Measurements from ENCODE around the gene SLBP.

The SLBP gene

GRCh38 chr4:1647432-1647831, 64.7 kb downstream of the SLBP start:
- no peak for DNase-seq

- no peak for DNase-seq
These were observed 65.4 kb downstream of the SLBP start for GRCh38 chr4:1646690-1647089.

- no peak for DNase-seq
These were observed 67.0 kb downstream of the SLBP start for GRCh38 chr4:1644891-1645657.

GRCh38 chr4:1643971-1644735, 68.0 kb downstream of the SLBP start:
- DNase-seq, result no peak

Measured in CD4-positive, alpha-beta T cell treated with Interleukin-10 for 1 hour (primary cell).